Fibroblast of lung (primary cell): ENCODE measurements around the gene FBN1. TPM values are rescaled to one million over a fixed set of nuclear protein-coding genes. Genes with fewer than 3 reads are reported as not detected.

Experiments used
- DNase-seq, 2 donors: peaks; one replicate each; pipeline versions ENCODE4 v3.0.0 to v3.0.0-alpha.2; 2010; ENCODE audit warnings: low read depth in 2 of 2
- H2AFZ ChIP-seq: 2 replicates; pipeline ENCODE4 v1.5.1; 2012; ENCODE audit warnings: low read length, control low read depth, inconsistent platforms
- H3K27ac ChIP-seq: 2 replicates; pipeline ENCODE4 v1.5.1; 2011; ENCODE audit warnings: low read length, control low read depth; ENCODE audit not compliant: insufficient read depth
- H3K27me3 ChIP-seq: 2 replicates; pipeline ENCODE4 v1.5.1; 2011; ENCODE audit warnings: mild to moderate bottlenecking, low read length; ENCODE audit not compliant: control insufficient read depth, insufficient read depth
- H3K36me3 ChIP-seq: 2 replicates; pipeline ENCODE4 v1.5.1; 2011; ENCODE audit warnings: low read length; ENCODE audit not compliant: control insufficient read depth, insufficient read depth
- H3K4me1 ChIP-seq: 2 replicates; pipeline ENCODE4 v1.5.1; 2011; ENCODE audit warnings: low read length; ENCODE audit not compliant: control insufficient read depth, insufficient read depth; ENCODE audit errors: extremely low read depth
- H3K4me2 ChIP-seq: 2 replicates; pipeline ENCODE4 v1.5.1; 2011; ENCODE audit warnings: low read length, control low read depth; ENCODE audit not compliant: insufficient read depth; ENCODE audit errors: extremely low read depth
- H3K4me3 ChIP-seq, 4 experiments: fragments of 200-600 bp in 1 of 4; sonication (generic) in 1 of 4; replicated peaks in 1 of 4; 2 replicates each; pipeline ENCODE4 v1.5.1; 2011 to 2016; ENCODE audit warnings: low read length in 4 of 4, low read depth in 3 of 4, mild to moderate bottlenecking in 3 of 4, control low read depth in 2 of 4, inconsistent platforms in 1 of 4, mixed read lengths in 1 of 4; ENCODE audit not compliant: insufficient read depth in 1 of 4; ENCODE audit errors: control extremely low read depth in 1 of 4
- H3K79me2 ChIP-seq: 2 replicates; pipeline ENCODE4 v1.5.1; 2012; ENCODE audit warnings: mild to moderate bottlenecking, low read length, inconsistent platforms; ENCODE audit not compliant: control insufficient read depth, insufficient read depth
- H3K9ac ChIP-seq: 2 replicates; pipeline ENCODE4 v1.5.1; 2011; ENCODE audit warnings: mild to moderate bottlenecking, low read length, control low read depth; ENCODE audit not compliant: insufficient read depth
- H3K9me3 ChIP-seq: 2 replicates; pipeline ENCODE4 v1.5.1; 2012; ENCODE audit warnings: low read depth, low read length; ENCODE audit not compliant: control insufficient read depth, insufficient read depth
- H4K20me1 ChIP-seq: 2 replicates; pipeline ENCODE4 v1.5.1; 2011; ENCODE audit warnings: low read length; ENCODE audit not compliant: control insufficient read depth, insufficient read depth; ENCODE audit errors: extremely low read depth
- CTCF ChIP-seq, 2 donors: IDR thresholded peaks in 1 of 2; conservative IDR thresholded peaks in 1 of 2; 1 replicate in 1 of 2; 2 replicates in 1 of 2; pipeline ENCODE4 v1.5.1; 2011 to 2012; ENCODE audit warnings: low read length in 2 of 2, control low read depth in 1 of 2, inconsistent platforms in 1 of 2, low read depth in 1 of 2, mild to moderate bottlenecking in 1 of 2
- EZH2 ChIP-seq: IDR thresholded peaks from 2 replicates; pipeline ENCODE4 v1.5.1; 2012; ENCODE audit warnings: low read length, control low read depth, mild to moderate bottlenecking; ENCODE audit errors: missing control alignments
- polyA plus RNA-seq, 2 donors: library from polyadenylated mRNA; depleted of rRNA in 1 of 2; stranded (reverse) in 1 of 2; unstranded in 1 of 2; fragments of >200 nt; gene quantifications; 2 replicates each; pipeline ENCODE4 v1.2.1, GENCODE V29; 2011 to 2012; ENCODE audit warnings: missing spikeins in 1 of 2
- total RNA-seq: library from RNA; depleted of rRNA; stranded (reverse); fragments of >200 nt; gene quantifications from 2 replicates; pipeline ENCODE4 v1.2.1, GENCODE V29; 2014

Gene FBN1
- total and polyA plus RNA-seq, 2 donors (not counting 1 experiment from before 2014, with no cell fraction given) = 368 to 446 TPM

DNA sequence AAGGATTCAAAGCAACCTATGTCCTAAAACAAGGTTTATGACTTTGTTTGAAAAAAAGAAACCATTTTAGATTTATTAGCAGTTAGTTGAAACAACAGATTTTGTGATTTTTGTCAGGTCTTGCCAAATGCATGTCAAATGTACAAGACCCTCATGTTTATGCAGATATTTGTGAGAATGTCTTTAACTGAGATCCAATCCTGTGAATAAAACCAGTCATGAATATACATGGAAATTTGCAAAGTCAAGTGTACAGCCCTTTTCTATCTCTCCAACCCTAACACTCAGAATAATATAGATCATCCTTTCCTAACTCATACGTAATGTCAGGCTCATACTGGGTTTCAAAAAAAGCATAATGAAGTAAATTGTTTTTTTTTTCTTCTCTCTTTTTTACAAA lies 237.9 kb downstream of the FBN1 start:
- TF ChIP-seq EZH2 (no peak), CTCF (conservative IDR thresholded peaks at IDR 0.05 in 1 of 2, IDR thresholded peaks at IDR 0.05 in 1 of 2; ENCODE audit: low read depth in 1 of 2, low read length in 2 of 2) (no peak)
- H3K27ac ChIP-seq = no peak overlapping the region
- H4K20me1 ChIP-seq = no peaks in the 10 kb centered on the region
- H3K4me1 ChIP-seq = peaks cover 6% of the 10 kb centered on the region
- no peak overlapping the region for H2AFZ ChIP-seq
- DNase-seq = no peak
- no peaks in the 10 kb centered on the region for H3K27me3 ChIP-seq
- no peak overlapping the region for H3K4me2 ChIP-seq
- no peaks in the 10 kb centered on the region for H3K9me3 ChIP-seq
- H3K9ac ChIP-seq = no peak overlapping the region
- no peak overlapping the region for H3K4me3 ChIP-seq
- no peaks in the 10 kb centered on the region for H3K79me2 ChIP-seq
- H3K36me3 ChIP-seq = peaks cover 9% of the 10 kb centered on the region

DNA sequence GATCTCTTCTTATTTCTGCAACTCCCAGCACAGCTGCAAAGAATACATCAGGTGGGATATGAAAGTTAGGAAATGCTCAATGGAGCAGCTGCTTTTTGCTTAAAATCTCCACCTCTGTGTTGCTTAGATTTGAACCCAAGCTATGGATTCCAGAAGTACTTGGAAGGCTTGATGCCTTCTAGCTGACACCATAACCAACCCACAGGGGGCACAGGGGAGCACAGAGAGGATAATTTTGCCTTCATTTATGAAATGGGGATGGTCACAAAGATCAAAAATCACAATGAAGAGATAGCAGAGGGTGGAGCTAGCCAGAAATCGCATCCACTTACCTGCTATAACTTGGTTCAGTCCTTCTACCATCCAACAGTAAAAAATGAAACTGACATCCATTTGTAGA lies 238.6 kb downstream of the FBN1 start:
- H3K9ac ChIP-seq = no peak overlapping the region
- H3K9me3 ChIP-seq = no peaks in the 10 kb centered on the region
- no peak overlapping the region for H2AFZ ChIP-seq
- H3K27ac ChIP-seq = no peak overlapping the region
- H4K20me1 ChIP-seq = no peaks in the 10 kb centered on the region
- TF ChIP-seq CTCF (conservative IDR thresholded peaks at IDR 0.05 in 1 of 2, IDR thresholded peaks at IDR 0.05 in 1 of 2; ENCODE audit: low read depth in 1 of 2, low read length in 2 of 2) (peak; percentile 34 to 39), EZH2 (no peak)
- H3K27me3 ChIP-seq = no peaks in the 10 kb centered on the region
- peaks cover 8% of the 10 kb centered on the region for H3K36me3 ChIP-seq
- no peak overlapping the region for H3K4me2 ChIP-seq
- no peaks in the 10 kb centered on the region for H3K79me2 ChIP-seq
- no peak overlapping the region for H3K4me3 ChIP-seq
- no peak for DNase-seq
- H3K4me1 ChIP-seq = peaks cover 2% of the 10 kb centered on the region

DNA sequence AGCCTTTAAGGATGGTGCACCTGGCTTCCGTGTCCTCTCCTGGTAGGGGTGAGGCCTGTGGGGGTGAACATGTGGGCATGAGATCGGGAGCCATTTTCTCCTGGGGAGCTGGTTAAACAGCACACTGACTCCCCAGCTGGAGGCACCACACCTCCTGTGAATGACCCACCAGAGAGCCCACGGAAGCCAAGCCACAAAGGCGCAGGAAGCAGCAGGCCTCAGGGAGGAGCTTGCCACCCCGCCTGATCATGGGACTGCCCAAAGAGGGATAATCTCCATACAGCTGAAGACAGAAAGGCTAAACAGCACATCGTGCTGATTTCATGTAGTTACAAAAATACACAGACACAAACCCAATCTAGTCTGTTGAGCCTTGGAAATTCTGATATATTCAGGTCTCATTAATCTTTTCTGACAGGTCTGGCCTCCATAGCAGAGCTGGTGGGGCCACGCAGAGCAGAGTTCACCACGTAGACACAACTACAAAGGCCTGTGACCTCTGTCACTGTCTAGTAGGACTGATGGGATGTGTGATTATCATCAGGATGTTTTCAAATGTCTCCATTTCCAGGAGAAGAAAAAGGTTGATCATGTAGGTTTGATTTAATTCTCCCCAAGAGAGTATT lies 239.1 kb downstream of the FBN1 start:
- no peak for TF ChIP-seq CTCF (conservative IDR thresholded peaks at IDR 0.05 in 1 of 2, IDR thresholded peaks at IDR 0.05 in 1 of 2; ENCODE audit: low read depth in 1 of 2, low read length in 2 of 2)
- no peak for TF ChIP-seq EZH2
- Histone ChIP-seq H3K4me1 (no peaks in the 10 kb centered on the region), H3K27ac (no peak overlapping the region), H4K20me1 (no peaks in the 10 kb centered on the region), H3K79me2 (no peaks in the 10 kb centered on the region), H3K4me2 (no peak overlapping the region), H2AFZ (no peak overlapping the region), H3K4me3 (no peak overlapping the region), H3K36me3 (peaks cover 6% of the 10 kb centered on the region), H3K9ac (no peak overlapping the region), H3K9me3 (no peaks in the 10 kb centered on the region), H3K27me3 (no peaks in the 10 kb centered on the region)
- DNase-seq = no peak
